Karpas-422 (cell line): ENCODE data around the gene DOP1B. TPM values are rescaled to one million over a fixed set of nuclear protein-coding genes. Genes with fewer than 3 reads are reported as not detected.

Experiments
- DNase-seq: peaks from one replicate; pipeline ENCODE4 v3.0.0-alpha.2; 2015
- H2AFZ ChIP-seq: fragments of 200-600 bp; sonication (generic); 2 replicates; pipeline ENCODE4 v1.6.1; 2014; ENCODE audit warnings: antibody characterized with exemption, low read length, mixed read lengths
- H3K27ac ChIP-seq: fragments of 200-600 bp; sonication (generic); 2 replicates; pipeline ENCODE4 v1.5.1; 2014; ENCODE audit warnings: mild to moderate bottlenecking, low read length, moderate library complexity
- H3K27me3 ChIP-seq: fragments of 200-600 bp; sonication (generic); 2 replicates; pipeline ENCODE4 v1.6.1; 2014; ENCODE audit warnings: low read length, mixed read lengths
- H3K36me3 ChIP-seq: fragments of 200-600 bp; sonication (generic); 2 replicates; pipeline ENCODE4 v1.6.1; 2014; ENCODE audit warnings: low read length, mixed read lengths; ENCODE audit not compliant: insufficient read depth
- H3K4me1 ChIP-seq: fragments of 200-600 bp; sonication (generic); 2 replicates; pipeline ENCODE4 v1.6.1; 2014; ENCODE audit warnings: mild to moderate bottlenecking, low read length, mixed read lengths
- H3K4me2 ChIP-seq: fragments of 200-600 bp; sonication (generic); 2 replicates; pipeline ENCODE4 v1.6.1; 2014; ENCODE audit warnings: low read length, low read depth, mild to moderate bottlenecking; ENCODE audit not compliant: poor library complexity, severe bottlenecking
- H3K4me3 ChIP-seq: fragments of 200-600 bp; sonication (generic); 2 replicates; pipeline ENCODE4 v1.5.1; 2014; ENCODE audit warnings: mild to moderate bottlenecking, antibody characterized with exemption, low read length, mixed read lengths
- H3K79me2 ChIP-seq: fragments of 200-600 bp; sonication (generic); 2 replicates; pipeline ENCODE4 v1.6.1; 2014; ENCODE audit warnings: mild to moderate bottlenecking, low read length, mixed read lengths
- H3K9ac ChIP-seq: fragments of 200-600 bp; sonication (generic); 2 replicates; pipeline ENCODE4 v1.6.0; 2014; ENCODE audit warnings: low read length
- H3K9me2 ChIP-seq: fragments of 200-600 bp; sonication (generic), shearing (Covaris generic); replicated peaks from 2 replicates; pipeline ENCODE4 v1.6.0; 2014; ENCODE audit warnings: mild to moderate bottlenecking, low read length, moderate library complexity; ENCODE audit not compliant: insufficient read depth
- H3K9me3 ChIP-seq: fragments of 300-700, 200-600 bp; sonication (generic); 2 replicates; pipeline ENCODE4 v1.6.1; 2014; ENCODE audit warnings: low read length, mixed read lengths
- H4K20me1 ChIP-seq: fragments of 200-600 bp; sonication (generic); 2 replicates; pipeline ENCODE4 v1.6.1; 2014; ENCODE audit warnings: mild to moderate bottlenecking, antibody characterized with exemption, low read length, low read depth; ENCODE audit not compliant: insufficient read depth
- total RNA-seq: library from RNA; depleted of rRNA; stranded (reverse); fragments of >200 nt; shearing (Covaris generic); gene quantifications from 2 replicates; pipeline ENCODE4 v1.2.3, GENCODE V29; 2014; ENCODE audit warnings: low replicate concordance

Gene DOP1B
- total RNA-seq, 1 experiment from 2014 or later: 2.1 TPM

DNA sequence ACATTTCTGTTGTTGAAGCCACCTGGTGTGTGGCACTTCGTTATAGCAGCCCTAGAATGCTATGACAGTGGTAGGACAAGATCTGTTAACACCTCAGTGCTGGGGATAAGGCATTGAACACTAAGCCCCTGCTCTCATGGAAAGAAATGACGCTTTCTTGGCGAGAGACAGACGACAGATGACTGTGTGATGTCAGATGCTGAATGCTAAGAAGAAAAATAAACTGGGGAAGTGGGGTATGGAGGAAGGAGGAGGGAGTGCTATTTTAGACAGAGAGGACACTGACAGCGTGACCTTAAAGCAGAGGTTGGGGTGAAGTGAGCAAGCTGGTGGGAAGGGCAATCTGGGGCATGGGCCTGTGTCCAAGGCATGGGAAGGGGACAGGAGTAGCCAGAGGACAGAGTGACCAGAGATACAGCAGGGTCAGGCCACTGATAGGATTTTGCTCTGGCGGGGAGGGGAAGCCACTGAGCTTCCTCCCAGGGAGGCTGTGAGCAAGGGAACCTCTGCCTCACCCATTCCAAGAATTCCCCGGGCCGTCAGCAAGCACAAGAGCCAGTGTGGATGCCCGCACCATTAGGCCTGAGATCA lies 15.2 kb downstream of the DOP1B start:
- no peak for DNase-seq
- Histone ChIP-seq H2AFZ (no peak overlapping the region), H3K27ac (no peak overlapping the region), H3K36me3 (no peaks in the 10 kb centered on the region), H3K9me3 (no peaks in the 10 kb centered on the region), H3K4me2 (no peak overlapping the region), H3K9me2 (no peaks in the 10 kb centered on the region), H3K27me3 (no peaks in the 10 kb centered on the region), H3K4me1 (peaks cover 5% of the 10 kb centered on the region), H3K4me3 (no peak overlapping the region), H3K79me2 (no peaks in the 10 kb centered on the region), H3K9ac (no peak overlapping the region), H4K20me1 (no peaks in the 10 kb centered on the region)

- H3K4me1 ChIP-seq: peaks cover 4% of the 10 kb centered on the region
- no peak overlapping the region for H3K27ac ChIP-seq
- no peaks in the 10 kb centered on the region for H3K79me2 ChIP-seq
- H3K36me3 ChIP-seq: no peaks in the 10 kb centered on the region
- no peak overlapping the region for H3K4me3 ChIP-seq
- H3K4me2 ChIP-seq: no peak overlapping the region
- H3K9me3 ChIP-seq: no peaks in the 10 kb centered on the region
- H3K9me2 ChIP-seq: no peaks in the 10 kb centered on the region
- H3K9ac ChIP-seq: no peak overlapping the region
- H3K27me3 ChIP-seq: 0 out of 2 replicates have a peak, but pooled peaks cover 3% of the 10 kb centered on the region
- no peak overlapping the region for H2AFZ ChIP-seq
- DNase-seq: no peak
- H4K20me1 ChIP-seq: no peaks in the 10 kb centered on the region
Observed at GRCh38 chr21:36174780-36175179, 18.2 kb downstream of the DOP1B start.

- Histone ChIP-seq H3K79me2 (no peaks in the 10 kb centered on the region), H2AFZ (no peak overlapping the region)
Observed at GRCh38 chr21:36175771-36176565, 19.3 kb downstream of the DOP1B start.

DNA sequence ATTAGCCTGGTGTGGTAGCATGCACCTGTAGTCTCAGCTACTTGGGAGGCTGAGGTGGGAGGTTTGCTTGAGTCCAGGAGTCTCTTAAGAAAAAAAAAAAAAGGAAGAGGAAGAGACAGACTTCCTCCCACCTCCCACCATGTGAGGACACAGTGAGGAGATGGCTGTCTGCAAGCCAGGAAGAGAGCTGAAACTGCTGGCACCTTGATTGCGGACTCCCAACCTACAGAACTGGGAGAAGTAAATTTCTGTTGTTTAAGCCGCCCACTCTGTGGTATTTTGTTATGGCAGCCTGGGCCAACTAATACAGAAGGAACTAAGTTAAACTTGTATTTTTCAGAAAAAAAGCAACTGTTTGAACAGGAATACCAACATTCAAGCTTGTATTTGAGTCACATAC lies 21.7 kb downstream of the DOP1B start:
- H3K79me2 ChIP-seq: no peaks in the 10 kb centered on the region

More at GRCh38 chr21:36175771-36176565, 19.3 kb downstream of the DOP1B start:
- Histone ChIP-seq H3K9ac (no peak overlapping the region), H3K9me3 (no peaks in the 10 kb centered on the region), H4K20me1 (no peaks in the 10 kb centered on the region), H3K27me3 (0 out of 2 replicates have a peak, but pooled peaks cover 3% of the 10 kb centered on the region), H3K27ac (no peak overlapping the region), H3K4me2 (no peak overlapping the region), H3K9me2 (no peaks in the 10 kb centered on the region), H3K4me1 (no peaks in the 10 kb centered on the region), H3K36me3 (no peaks in the 10 kb centered on the region), H3K4me3 (no peak overlapping the region)
- no peak for DNase-seq

GRCh38 chr21:36179145-36179544 lies 22.5 kb downstream of the DOP1B start:
- no peaks in the 10 kb centered on the region for H3K9me3 ChIP-seq
- no peaks in the 10 kb centered on the region for H3K79me2 ChIP-seq
- no peaks in the 10 kb centered on the region for H4K20me1 ChIP-seq
- no peak overlapping the region for H3K4me3 ChIP-seq
- H3K36me3 ChIP-seq: no peaks in the 10 kb centered on the region
- DNase-seq: no peak
- no peaks in the 10 kb centered on the region for H3K4me1 ChIP-seq
- H3K27me3 ChIP-seq: 0 out of 2 replicates have a peak, but pooled peaks cover 3% of the 10 kb centered on the region
- no peak overlapping the region for H3K27ac ChIP-seq
- no peak overlapping the region for H3K9ac ChIP-seq
- no peak overlapping the region for H3K4me2 ChIP-seq
- no peak overlapping the region for H2AFZ ChIP-seq
- H3K9me2 ChIP-seq: no peaks in the 10 kb centered on the region

More for the DNA sequence above, 21.7 kb downstream of the DOP1B start:
- Histone ChIP-seq H3K4me3 (no peak overlapping the region), H3K9me2 (no peaks in the 10 kb centered on the region), H3K9me3 (no peaks in the 10 kb centered on the region), H3K4me2 (no peak overlapping the region), H2AFZ (no peak overlapping the region), H3K36me3 (no peaks in the 10 kb centered on the region), H3K9ac (no peak overlapping the region), H3K27ac (no peak overlapping the region), H3K27me3 (0 out of 2 replicates have a peak, but pooled peaks cover 3% of the 10 kb centered on the region), H3K4me1 (no peaks in the 10 kb centered on the region), H4K20me1 (no peaks in the 10 kb centered on the region)
- no peak for DNase-seq

DNA sequence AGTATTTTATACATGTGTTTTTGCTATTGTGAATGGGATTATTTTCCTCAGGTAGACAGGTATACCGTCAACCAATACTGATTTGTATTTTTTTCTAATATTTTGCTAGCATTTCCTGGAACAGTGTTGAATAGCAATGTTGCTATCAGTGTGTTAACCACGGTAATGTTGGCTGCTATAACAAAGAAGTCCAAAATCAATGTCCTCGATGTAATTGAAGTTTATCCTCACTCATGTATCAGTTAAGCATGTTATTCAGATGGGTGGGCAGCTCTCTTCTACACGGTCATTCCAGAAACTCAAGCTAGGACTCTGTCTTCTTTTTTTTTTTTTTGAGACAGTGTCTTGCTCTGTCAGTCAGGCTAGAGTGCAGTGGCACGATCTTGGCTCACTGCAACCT lies 24.3 kb downstream of the DOP1B start:
- Histone ChIP-seq H3K4me2 (no peak overlapping the region), H3K27ac (no peak overlapping the region), H3K79me2 (no peaks in the 10 kb centered on the region), H3K27me3 (0 out of 2 replicates have a peak, but pooled peaks cover 3% of the 10 kb centered on the region), H3K9me3 (no peaks in the 10 kb centered on the region), H3K36me3 (no peaks in the 10 kb centered on the region), H3K9me2 (no peaks in the 10 kb centered on the region), H4K20me1 (no peaks in the 10 kb centered on the region), H3K4me3 (no peak overlapping the region), H2AFZ (no peak overlapping the region), H3K9ac (no peak overlapping the region), H3K4me1 (no peaks in the 10 kb centered on the region)
- no peak for DNase-seq

DNA sequence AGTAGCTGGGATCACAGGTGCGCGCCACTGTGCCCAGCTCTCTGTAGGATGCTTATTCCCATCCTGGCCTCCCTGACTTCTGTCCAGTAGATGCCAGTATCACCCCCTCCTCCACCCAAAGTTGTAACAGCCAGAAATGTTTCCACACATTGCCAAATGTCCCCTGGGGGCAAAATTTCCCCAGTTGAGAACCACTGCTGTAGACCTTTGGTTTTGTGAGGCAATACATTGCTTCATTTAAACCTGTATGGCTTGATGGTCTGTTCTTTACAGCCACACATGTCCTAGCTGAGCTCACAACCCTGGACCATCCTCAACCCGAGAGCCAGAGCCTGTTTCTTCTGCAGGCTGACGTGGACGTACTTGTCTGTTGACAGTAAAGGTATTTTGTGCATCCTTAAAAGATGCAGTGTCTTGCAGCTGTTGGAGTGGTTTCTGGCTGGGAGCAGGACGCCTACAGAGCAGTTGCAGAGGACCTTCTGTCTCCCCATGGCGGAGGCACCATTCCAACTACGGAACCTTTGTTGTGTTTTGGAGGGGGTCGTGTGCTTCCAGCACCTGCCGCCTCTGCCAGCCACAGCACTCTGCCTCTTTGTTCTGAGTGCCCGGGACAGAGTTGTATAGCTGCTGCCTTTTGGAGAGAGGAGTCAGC lies 26.6 kb downstream of the DOP1B start:
- Histone ChIP-seq H3K9ac (no peak overlapping the region), H3K36me3 (no peaks in the 10 kb centered on the region), H3K4me2 (no peak overlapping the region), H3K27me3 (0 out of 2 replicates have a peak, but pooled peaks cover 3% of the 10 kb centered on the region), H3K4me1 (no peaks in the 10 kb centered on the region), H2AFZ (no peak overlapping the region), H3K27ac (no peak overlapping the region), H4K20me1 (no peaks in the 10 kb centered on the region; the same call in 1 of the 2 replicates), H3K9me3 (no peaks in the 10 kb centered on the region), H3K4me3 (no peak overlapping the region), H3K79me2 (no peaks in the 10 kb centered on the region), H3K9me2 (no peaks in the 10 kb centered on the region)
- DNase-seq: no peak

GRCh38 chr21:36184545-36184944 lies 27.9 kb downstream of the DOP1B start:
- no peak overlapping the region for H3K4me2 ChIP-seq
- H3K9me2 ChIP-seq: no peaks in the 10 kb centered on the region
- no peaks in the 10 kb centered on the region for H3K36me3 ChIP-seq
- no peaks in the 10 kb centered on the region for H3K79me2 ChIP-seq
- 0 out of 2 replicates have a peak, but pooled peaks cover 1% of the 10 kb centered on the region for H3K27me3 ChIP-seq
- no peak overlapping the region for H2AFZ ChIP-seq
- no peak overlapping the region for H3K4me3 ChIP-seq
- DNase-seq: no peak
- no peaks in the 10 kb centered on the region for H3K4me1 ChIP-seq
- H3K27ac ChIP-seq: no peak overlapping the region
- no peaks in the 10 kb centered on the region for H3K9me3 ChIP-seq
- H3K9ac ChIP-seq: no peak overlapping the region
- no peaks in the 10 kb centered on the region; the same call in 1 of the 2 replicates for H4K20me1 ChIP-seq
